Trophoblast cell (in vitro differentiated cells and primary cell): ENCODE data around the gene PDCD6IP.

ENCODE experiments used
- DNase-seq, 2 donors: peaks; one replicate each; pipeline ENCODE4 v3.0.0-alpha.2; 2016
- H2AFZ ChIP-seq: 2 replicates; pipeline ENCODE4 v1.6.1; 2013; ENCODE audit warnings: low read length, moderate library complexity, mild to moderate bottlenecking; ENCODE audit not compliant: insufficient read depth, poor library complexity
- H2AK5ac ChIP-seq: 2 replicates; pipeline ENCODE4 v1.6.1; 2013; ENCODE audit warnings: mild to moderate bottlenecking, low read length
- H2BK120ac ChIP-seq: 2 replicates; pipeline ENCODE4 v1.6.1; 2013; ENCODE audit warnings: low read length, mild to moderate bottlenecking, moderate library complexity; ENCODE audit not compliant: insufficient read depth, poor library complexity
- H2BK12ac ChIP-seq: 2 replicates; pipeline ENCODE4 v1.6.1; 2013; ENCODE audit warnings: mild to moderate bottlenecking, low read length, moderate library complexity
- H2BK5ac ChIP-seq: 2 replicates; pipeline ENCODE4 v1.6.1; 2013; ENCODE audit warnings: low read length, low read depth, moderate library complexity, mild to moderate bottlenecking; ENCODE audit not compliant: poor library complexity
- H3K14ac ChIP-seq: 2 replicates; pipeline ENCODE4 v1.6.1; 2013; ENCODE audit warnings: mild to moderate bottlenecking, low read length
- H3K18ac ChIP-seq: 2 replicates; pipeline ENCODE4 v1.6.1; 2013; ENCODE audit warnings: mild to moderate bottlenecking, low read length
- H3K23ac ChIP-seq: 2 replicates; pipeline ENCODE4 v1.6.1; 2013; ENCODE audit warnings: low read length
- H3K27ac ChIP-seq: 2 replicates; pipeline ENCODE4 v1.5.1; 2013; ENCODE audit warnings: low read depth, mild to moderate bottlenecking, inconsistent platforms, low read length, moderate library complexity
- H3K27me3 ChIP-seq: 2 replicates; pipeline ENCODE4 v1.6.1; 2013; ENCODE audit warnings: inconsistent platforms, mild to moderate bottlenecking, low read length, moderate library complexity; ENCODE audit not compliant: insufficient read depth
- H3K36me3 ChIP-seq, 2 experiments: 1 replicate in 1 of 2; 2 replicates in 1 of 2; pipeline ENCODE4 v1.6.1; 2013; ENCODE audit warnings: low read length in 2 of 2, mild to moderate bottlenecking in 2 of 2, moderate library complexity in 1 of 2; ENCODE audit not compliant: insufficient read depth in 2 of 2, control insufficient read depth in 1 of 2
- H3K4ac ChIP-seq: 2 replicates; pipeline ENCODE4 v1.6.1; 2013; ENCODE audit warnings: low read depth, mild to moderate bottlenecking, low read length, moderate library complexity
- H3K4me1 ChIP-seq, 2 experiments: 1 replicate in 1 of 2; 2 replicates in 1 of 2; pipeline ENCODE4 v1.6.1; 2013; ENCODE audit warnings: low read length in 2 of 2, mild to moderate bottlenecking in 2 of 2, moderate library complexity in 1 of 2; ENCODE audit not compliant: insufficient read depth in 2 of 2, control insufficient read depth in 1 of 2
- H3K4me2 ChIP-seq: 2 replicates; pipeline ENCODE4 v1.6.1; 2013; ENCODE audit warnings: inconsistent platforms, mild to moderate bottlenecking, low read length, moderate library complexity
- H3K4me3 ChIP-seq: 2 replicates; pipeline ENCODE4 v1.5.1; 2013; ENCODE audit warnings: mild to moderate bottlenecking, low read depth, low read length, inconsistent platforms
- H3K79me1 ChIP-seq: one replicate; pipeline ENCODE4 v1.6.1; 2013; ENCODE audit warnings: low read length
- H3K79me2 ChIP-seq: 2 replicates; pipeline ENCODE4 v1.6.1; 2013; ENCODE audit warnings: low read length, mild to moderate bottlenecking; ENCODE audit not compliant: control insufficient read depth, insufficient read depth, poor library complexity
- H3K9ac ChIP-seq: 2 replicates; pipeline ENCODE4 v1.6.1; 2013; ENCODE audit warnings: mild to moderate bottlenecking, low read length
- H3K9me3 ChIP-seq: 2 replicates; pipeline ENCODE4 v1.6.1; 2013; ENCODE audit warnings: low read depth, mild to moderate bottlenecking, control low read depth, inconsistent platforms, low read length; ENCODE audit not compliant: insufficient read depth
- H4K12ac ChIP-seq: 2 replicates; pipeline ENCODE4 v1.6.1; 2013; ENCODE audit warnings: low read depth, mild to moderate bottlenecking, low read length, moderate library complexity
- H4K8ac ChIP-seq: 2 replicates; pipeline ENCODE4 v1.6.1; 2013; ENCODE audit warnings: low read depth, mild to moderate bottlenecking, low read length, moderate library complexity
- H4K91ac ChIP-seq: one replicate; pipeline ENCODE4 v1.6.1; 2013; ENCODE audit warnings: low read depth, mild to moderate bottlenecking, low read length, moderate library complexity
- WGBS: extraction: QIAGEN DNeasy Blood & Tissue Kit; methylation state at CpG from one replicate; pipeline ENCODE4 v1.1.7; 2013; ENCODE audit warnings: missing lambda C conversion rate; ENCODE audit not compliant: insufficient read length, insufficient coverage; ENCODE audit errors: extremely low coverage; 5-methylcytosine and 5-hydroxymethylcytosine counted together

Gene PDCD6IP

GRCh38 chr3:33914731-33915379 lies 116.4 kb downstream of the PDCD6IP start:
- Histone ChIP-seq H3K14ac (no peak overlapping the region), H4K8ac (no peak overlapping the region), H3K36me3 (no peaks in the 10 kb centered on the region), H2AK5ac (no peak overlapping the region), H3K79me1 (no peaks in the 10 kb centered on the region), H3K27ac (no peak overlapping the region), H2AFZ (no peak overlapping the region), H3K23ac (no peak overlapping the region), H3K27me3 (no peaks in the 10 kb centered on the region), H3K18ac (no peak overlapping the region), H3K9ac (no peak overlapping the region), H3K4me1 (peaks cover 4 to 6% of the 10 kb centered on the region in 2 experiments), H2BK5ac (no peak overlapping the region), H3K9me3 (no peaks in the 10 kb centered on the region), H3K79me2 (no peaks in the 10 kb centered on the region), H2BK120ac (no peak overlapping the region), H4K12ac (no peak overlapping the region), H3K4me2 (no peak overlapping the region), H3K4me3 (no peak overlapping the region), H4K91ac (no peak overlapping the region), H3K4ac (no peak overlapping the region), H2BK12ac (no peak overlapping the region)
- WGBS: no CpG with 5 or more reads among the region's 12 CpGs
- DNase-seq: no peak

- Histone ChIP-seq H3K23ac (no peak overlapping the region), H4K91ac (no peak overlapping the region), H2BK120ac (no peak overlapping the region), H3K36me3 (no peaks in the 10 kb centered on the region), H2BK5ac (no peak overlapping the region), H3K79me2 (no peaks in the 10 kb centered on the region), H4K12ac (no peak overlapping the region), H2AK5ac (no peak overlapping the region), H2AFZ (no peak overlapping the region), H2BK12ac (no peak overlapping the region), H3K4me3 (no peak overlapping the region), H3K27ac (no peak overlapping the region), H3K9ac (no peak overlapping the region), H3K9me3 (no peaks in the 10 kb centered on the region), H3K4ac (no peak overlapping the region), H4K8ac (no peak overlapping the region), H3K4me2 (no peak overlapping the region), H3K18ac (no peak overlapping the region), H3K4me1 (peaks cover 4 to 6% of the 10 kb centered on the region in 2 experiments), H3K27me3 (no peaks in the 10 kb centered on the region), H3K79me1 (no peaks in the 10 kb centered on the region), H3K14ac (no peak overlapping the region)
- peak; percentile 27 to 48 for DNase-seq
- WGBS: no CpG with 5 or more reads among the region's 9 CpGs
These were observed 117.5 kb downstream of the PDCD6IP start for GRCh38 chr3:33915796-33916546.

- no peak overlapping the region for H4K12ac ChIP-seq
- no CpG with 5 or more reads among the region's 4 CpGs for WGBS
These were observed 119.8 kb downstream of the PDCD6IP start for GRCh38 chr3:33918126-33918756.

More at GRCh38 chr3:33918126-33918756, 119.8 kb downstream of the PDCD6IP start:
- no peak overlapping the region for H3K4me3 ChIP-seq
- H2BK12ac ChIP-seq: no peak overlapping the region
- no peak overlapping the region for H2AK5ac ChIP-seq
- H3K9me3 ChIP-seq: no peaks in the 10 kb centered on the region
- H3K23ac ChIP-seq: no peak overlapping the region
- no peak overlapping the region for H2AFZ ChIP-seq
- H3K4me1 ChIP-seq: no peaks in the 10 kb centered on the region
- H3K27ac ChIP-seq: no peak overlapping the region
- no peak overlapping the region for H3K14ac ChIP-seq
- H3K79me2 ChIP-seq: no peaks in the 10 kb centered on the region
- no peak overlapping the region for H3K4me2 ChIP-seq
- no peak overlapping the region for H4K91ac ChIP-seq
- no peak overlapping the region for H4K8ac ChIP-seq
- H3K4ac ChIP-seq: no peak overlapping the region
- no peak overlapping the region for H2BK120ac ChIP-seq
- no peak overlapping the region for H2BK5ac ChIP-seq
- DNase-seq: no peak
- no peak overlapping the region for H3K9ac ChIP-seq
- no peaks in the 10 kb centered on the region for H3K36me3 ChIP-seq
- H3K27me3 ChIP-seq: no peaks in the 10 kb centered on the region
- no peaks in the 10 kb centered on the region for H3K79me1 ChIP-seq
- no peak overlapping the region for H3K18ac ChIP-seq
